ENCODE measurements around the gene PPP3CA.

DNA sequence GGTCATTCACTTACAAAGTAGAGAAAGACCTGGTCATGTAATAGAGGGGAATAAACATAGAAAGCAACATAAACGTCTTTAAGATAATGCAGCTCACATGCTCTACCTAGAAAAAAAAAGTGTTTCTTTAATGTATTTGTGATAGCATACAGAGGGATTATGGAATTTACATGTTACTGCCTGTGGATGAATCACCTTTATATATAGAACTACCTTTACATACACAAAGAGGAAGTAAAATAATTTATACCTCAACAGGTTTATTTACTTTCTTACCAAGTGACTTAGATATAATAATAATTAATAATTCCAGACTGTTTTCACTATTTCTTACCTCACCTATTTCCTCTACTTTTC lies 81.5 kb downstream of the PPP3CA start:
- TF ChIP-seq CTCF (IDR thresholded peaks at IDR 0.05) = no peak
- no peak for TF ChIP-seq POLR2A (IDR thresholded peaks at IDR 0.05)
